ENCODE measurements around the gene IL36RN.

DNA sequence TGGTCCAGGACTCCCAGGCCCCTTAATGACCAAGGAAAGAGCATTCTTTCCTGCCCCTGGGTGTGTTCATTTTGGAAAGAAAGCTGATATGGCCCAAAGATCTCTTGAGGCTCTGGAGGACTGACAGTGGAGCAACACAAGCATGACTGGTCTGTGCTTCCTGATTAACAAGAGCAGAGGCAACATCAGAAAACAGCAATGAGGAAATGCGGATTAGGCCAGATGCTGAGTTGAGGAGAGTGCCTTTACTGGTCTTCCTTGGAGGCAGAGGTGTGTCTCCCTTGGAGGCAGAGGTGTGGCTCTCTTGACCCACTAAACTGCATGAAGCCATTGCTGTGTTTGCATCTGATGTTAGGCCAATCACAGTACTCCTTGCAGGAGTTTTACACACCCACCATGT, 26.3 kb upstream of the IL36RN start:
- TF ChIP-seq POLR2A (IDR thresholded peaks at IDR 0.05), result no peak
- no peak for TF ChIP-seq EP300 (IDR thresholded peaks at IDR 0.05)
- TF ChIP-seq, protein P1, sequence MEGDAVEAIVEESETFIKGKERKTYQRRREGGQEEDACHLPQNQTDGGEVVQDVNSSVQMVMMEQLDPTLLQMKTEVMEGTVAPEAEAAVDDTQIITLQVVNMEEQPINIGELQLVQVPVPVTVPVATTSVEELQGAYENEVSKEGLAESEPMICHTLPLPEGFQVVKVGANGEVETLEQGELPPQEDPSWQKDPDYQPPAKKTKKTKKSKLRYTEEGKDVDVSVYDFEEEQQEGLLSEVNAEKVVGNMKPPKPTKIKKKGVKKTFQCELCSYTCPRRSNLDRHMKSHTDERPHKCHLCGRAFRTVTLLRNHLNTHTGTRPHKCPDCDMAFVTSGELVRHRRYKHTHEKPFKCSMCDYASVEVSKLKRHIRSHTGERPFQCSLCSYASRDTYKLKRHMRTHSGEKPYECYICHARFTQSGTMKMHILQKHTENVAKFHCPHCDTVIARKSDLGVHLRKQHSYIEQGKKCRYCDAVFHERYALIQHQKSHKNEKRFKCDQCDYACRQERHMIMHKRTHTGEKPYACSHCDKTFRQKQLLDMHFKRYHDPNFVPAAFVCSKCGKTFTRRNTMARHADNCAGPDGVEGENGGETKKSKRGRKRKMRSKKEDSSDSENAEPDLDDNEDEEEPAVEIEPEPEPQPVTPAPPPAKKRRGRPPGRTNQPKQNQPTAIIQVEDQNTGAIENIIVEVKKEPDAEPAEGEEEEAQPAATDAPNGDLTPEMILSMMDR (IDR thresholded peaks at IDR 0.05), result no peak

Measured in ovary (tissue), 3 donors.